Erythroblast (primary cell): ENCODE measurements around the gene GARIN5A.

Experiments
- GATA1 ChIP-seq: IDR thresholded peaks from 2 replicates; pipeline ENCODE4 v1.6.1; 2011; ENCODE audit warnings: low read depth, mild to moderate bottlenecking, control low read depth, low read length, moderate library complexity
- POLR2A ChIP-seq: IDR thresholded peaks from 2 replicates; pipeline ENCODE4 v1.6.1; 2011; ENCODE audit warnings: mild to moderate bottlenecking, low read length

GRCh38 chr19:50492303-50493052, 15.8 kb upstream of the GARIN5A start:
- TF ChIP-seq POLR2A (no peak), GATA1 (no peak)
